ENCODE results near the gene AKR7A2. TPM values are rescaled to one million over a fixed set of nuclear protein-coding genes. Genes with fewer than 3 reads are reported as not detected.

The AKR7A2 gene
- total RNA-seq, 4 donors from 2014 or later: 70.8 to 136 (median 110) TPM

- no peak for DNase-seq
- TF ChIP-seq POLR2A (IDR thresholded peaks at IDR 0.05) (no peak), CTCF (IDR thresholded peaks at IDR 0.05) (no peak)
- peaks cover 0 to 5% of the 10 kb centered on the region in 2 donors for H3K36me3 ChIP-seq
- H3K27me3 ChIP-seq: no peaks in the 10 kb centered on the region
- intact Hi-C loops (cut with DNase I): no loop called here
- H3K4me1 ChIP-seq: no peaks in the 10 kb centered on the region
- WGBS, 2 donors: 85 to 99% methylated on average over 3 of the region's 3 CpGs
- H3K27ac ChIP-seq: no peak overlapping the region
- H3K4me3 ChIP-seq (replicated peaks in 1 of 3): no peak overlapping the region
- H3K9me3 ChIP-seq: no peaks in the 10 kb centered on the region
Measured at GRCh38 chr1:19319196-19319595, 7.3 kb upstream of the AKR7A2 start.

GRCh38 chr1:19317126-19317910 lies 5.4 kb upstream of the AKR7A2 start:
- 87% methylated on average over 11 to 13 of the region's 13 CpGs for WGBS, 2 donors
- Histone ChIP-seq H3K36me3 (peaks cover 0 to 5% of the 10 kb centered on the region in 2 donors), H3K4me3 (replicated peaks in 1 of 3) (no peak overlapping the region), H3K27me3 (no peaks in the 10 kb centered on the region), H3K27ac (no peak overlapping the region), H3K4me1 (peaks cover 0 to 10% of the 10 kb centered on the region in 2 donors), H3K9me3 (no peaks in the 10 kb centered on the region)
- no peak for DNase-seq
- intact Hi-C loops (cut with DNase I): no loop called here
- TF ChIP-seq POLR2A (IDR thresholded peaks at IDR 0.05) (no peak), CTCF (IDR thresholded peaks at IDR 0.05) (no peak)

GRCh38 chr1:19315378-19316198 lies 3.6 kb upstream of the AKR7A2 start:
- DNase-seq: no peak
- Histone ChIP-seq H3K4me3 (replicated peaks in 1 of 3) (no peak overlapping the region), H3K27me3 (no peaks in the 10 kb centered on the region), H3K9me3 (no peaks in the 10 kb centered on the region), H3K4me1 (peaks cover 9 to 18% of the 10 kb centered on the region in 2 donors), H3K36me3 (peaks cover 0 to 5% of the 10 kb centered on the region in 2 donors), H3K27ac (no peak overlapping the region)
- intact Hi-C loops (cut with DNase I): no loop called here
- TF ChIP-seq POLR2A (IDR thresholded peaks at IDR 0.05) (no peak), CTCF (IDR thresholded peaks at IDR 0.05) (no peak)
- 83 to 92% methylated on average over 12 to 17 of the region's 17 CpGs for WGBS, 2 donors

GRCh38 chr1:19313961-19314882 lies 2.3 kb upstream of the AKR7A2 start:
- Histone ChIP-seq H3K4me3 (replicated peaks in 1 of 3) (no peak overlapping the region), H3K36me3 (peaks cover 0 to 5% of the 10 kb centered on the region in 2 donors), H3K4me1 (peaks cover 9 to 20% of the 10 kb centered on the region in 2 donors), H3K27me3 (no peaks in the 10 kb centered on the region), H3K27ac (no peak overlapping the region), H3K9me3 (no peaks in the 10 kb centered on the region)
- no peak for DNase-seq
- TF ChIP-seq CTCF (IDR thresholded peaks at IDR 0.05) (no peak), POLR2A (IDR thresholded peaks at IDR 0.05) (no peak)
- 85 to 91% methylated on average over 8 of the region's 10 CpGs for WGBS, 2 donors
- intact Hi-C loops (cut with DNase I): no loop called here

All from thyroid gland (tissue), 4 donors.